Activated CD4-positive, alpha-beta T cell treated with anti-CD3 and anti-CD28 coated beads, Interleukin-2, Interleukin-6, amounts not matched to agents 100 ng/mL and 50 ng/mL, durations not matched to agents 16 hours and 8 hours (primary cell): ENCODE measurements around the gene FRG2C.
"Not testable (repeated sequence)": the region's sequence is repeated elsewhere in the genome, so short reads cannot be mapped to it uniquely, and the experiment has no call there.

ENCODE experiments used
- DNase-seq: peaks from one replicate; pipeline ENCODE4 v3.0.0-alpha.2; 2020

The FRG2C gene

DNA sequence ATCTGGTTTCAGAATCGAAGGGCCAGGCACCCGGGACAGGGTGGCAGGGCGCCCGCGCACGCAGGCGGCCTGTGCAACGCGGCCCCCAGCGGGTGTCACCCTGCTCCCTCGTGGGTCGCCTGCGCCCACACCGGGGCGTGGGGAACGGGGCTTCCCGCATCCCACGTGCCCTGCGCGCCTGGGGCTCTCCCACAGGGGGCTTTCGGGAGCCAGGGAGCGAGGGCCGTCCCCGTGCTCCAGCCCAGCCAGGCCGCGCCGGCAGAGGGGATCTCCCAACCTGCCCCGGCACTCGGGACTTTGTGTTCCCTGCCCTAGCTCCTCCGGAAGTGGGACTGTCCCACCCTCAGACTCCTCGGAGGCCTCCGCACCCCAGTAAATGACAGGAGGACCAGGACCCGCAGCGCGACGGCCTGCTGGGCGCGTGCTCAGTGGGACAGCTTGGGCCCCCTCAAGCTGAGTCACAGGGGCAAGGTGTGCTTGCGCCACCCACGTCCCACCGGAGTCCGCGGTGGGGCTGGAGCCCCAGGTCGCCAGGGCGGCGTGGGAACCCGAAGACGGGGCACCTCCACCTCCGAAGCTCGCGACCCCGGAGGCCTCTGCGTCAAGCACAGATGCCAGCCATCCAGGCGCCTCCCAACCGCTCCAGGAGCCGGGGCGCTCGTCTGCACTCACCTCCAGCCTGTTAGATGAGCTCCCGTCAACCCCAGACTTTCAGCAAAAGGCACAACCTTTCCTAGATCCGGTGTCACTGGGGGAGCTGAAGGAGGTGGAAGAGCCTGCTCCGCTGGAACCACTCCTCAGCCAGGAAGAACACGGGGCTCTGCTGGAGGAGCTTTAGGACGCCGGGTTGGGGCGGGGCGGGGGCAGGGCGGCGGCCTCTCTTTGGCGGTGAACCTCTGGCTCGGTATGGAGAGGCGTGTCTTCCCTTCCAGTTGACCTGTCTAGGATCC lies 5.5 kb downstream of the FRG2C start:
- DNase-seq, result not testable (repeated sequence)

DNA sequence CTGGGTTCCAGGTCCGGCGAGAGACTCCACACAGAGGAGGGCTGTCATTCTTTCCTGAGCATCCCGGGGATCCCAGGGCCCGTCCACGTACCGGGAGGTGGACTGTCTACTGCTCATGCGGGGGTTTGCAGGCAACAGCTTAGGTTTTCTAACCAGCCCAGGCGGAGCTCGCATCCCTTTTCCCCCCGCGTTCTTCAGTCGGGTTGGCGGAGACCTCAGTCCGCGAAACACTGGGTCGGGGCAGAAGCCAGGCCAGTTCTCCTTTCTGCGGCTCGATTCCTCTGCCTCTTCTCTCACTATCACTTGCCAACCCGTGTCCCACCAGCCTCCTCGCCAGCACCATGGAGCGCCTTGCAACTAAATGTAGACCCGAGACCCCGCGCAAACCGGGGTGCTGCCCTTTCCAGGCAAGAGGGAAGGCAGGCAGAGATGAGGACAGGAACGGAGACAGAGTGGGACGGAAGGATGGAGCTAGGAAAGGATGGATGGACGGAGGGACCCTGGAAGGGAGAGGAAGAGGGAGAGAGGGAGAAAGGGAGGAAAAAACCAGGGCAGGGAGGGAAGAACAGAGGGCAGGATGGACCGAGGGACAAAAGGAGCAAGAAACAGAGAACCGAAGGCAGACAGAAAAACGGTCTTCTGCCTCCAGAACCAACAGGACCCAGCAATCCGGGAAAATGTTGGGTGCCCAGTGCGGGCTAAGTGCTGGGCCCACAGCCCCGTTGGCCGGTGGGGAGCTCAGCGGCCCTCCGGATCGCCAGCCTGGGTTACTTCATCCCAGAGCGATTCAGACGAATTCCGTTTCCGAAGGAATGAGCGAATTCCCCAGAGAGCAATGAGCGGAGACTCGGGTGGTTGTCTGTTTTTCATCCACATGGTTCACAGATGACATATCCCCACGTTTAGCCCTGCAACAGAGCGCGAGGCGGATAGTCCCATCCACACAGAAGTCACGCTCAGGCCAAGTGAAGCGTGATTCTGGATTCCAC lies 6.5 kb downstream of the FRG2C start:
- DNase-seq, result not testable (repeated sequence)

DNA sequence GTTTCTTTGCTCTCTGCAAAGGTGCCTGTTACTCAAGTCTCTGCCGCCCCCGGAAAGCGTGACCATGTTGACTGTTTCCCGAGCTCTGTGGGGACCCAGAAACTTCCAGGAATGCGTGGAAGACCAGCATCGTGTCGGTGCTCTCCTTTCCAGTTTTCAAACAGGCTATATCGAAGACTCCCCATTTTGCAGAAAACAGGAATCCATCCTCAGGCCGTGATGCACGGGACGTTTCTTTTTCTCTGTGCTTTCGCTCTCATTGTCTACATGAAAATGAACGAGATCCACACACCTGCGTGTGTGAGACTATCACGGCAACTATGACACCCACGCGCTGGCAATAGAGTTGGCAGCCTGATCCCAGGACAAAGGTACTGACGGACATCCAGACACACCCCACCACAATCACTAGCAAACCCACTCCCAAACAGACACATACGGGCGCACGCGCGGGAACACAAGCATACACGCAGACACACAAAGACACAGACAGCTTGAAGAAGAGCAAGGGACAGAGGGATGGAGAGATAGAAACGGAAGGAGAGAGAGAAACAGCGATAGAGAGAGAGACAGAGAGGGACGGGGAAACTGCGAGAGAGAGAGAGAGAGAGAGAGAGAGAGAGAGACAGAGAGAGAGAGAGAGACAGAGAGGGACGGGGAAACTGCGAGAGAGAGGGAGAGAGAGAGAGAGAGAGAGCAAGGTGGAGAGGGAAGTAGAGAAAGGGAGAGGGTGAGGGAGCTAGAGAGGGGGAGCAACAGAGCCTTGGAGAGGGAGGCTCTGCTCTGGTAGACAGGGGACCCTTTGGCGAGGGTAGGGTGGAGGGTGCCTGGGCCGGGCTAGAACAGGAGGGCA lies 7.4 kb downstream of the FRG2C start:
- DNase-seq, result not testable (repeated sequence)

DNA sequence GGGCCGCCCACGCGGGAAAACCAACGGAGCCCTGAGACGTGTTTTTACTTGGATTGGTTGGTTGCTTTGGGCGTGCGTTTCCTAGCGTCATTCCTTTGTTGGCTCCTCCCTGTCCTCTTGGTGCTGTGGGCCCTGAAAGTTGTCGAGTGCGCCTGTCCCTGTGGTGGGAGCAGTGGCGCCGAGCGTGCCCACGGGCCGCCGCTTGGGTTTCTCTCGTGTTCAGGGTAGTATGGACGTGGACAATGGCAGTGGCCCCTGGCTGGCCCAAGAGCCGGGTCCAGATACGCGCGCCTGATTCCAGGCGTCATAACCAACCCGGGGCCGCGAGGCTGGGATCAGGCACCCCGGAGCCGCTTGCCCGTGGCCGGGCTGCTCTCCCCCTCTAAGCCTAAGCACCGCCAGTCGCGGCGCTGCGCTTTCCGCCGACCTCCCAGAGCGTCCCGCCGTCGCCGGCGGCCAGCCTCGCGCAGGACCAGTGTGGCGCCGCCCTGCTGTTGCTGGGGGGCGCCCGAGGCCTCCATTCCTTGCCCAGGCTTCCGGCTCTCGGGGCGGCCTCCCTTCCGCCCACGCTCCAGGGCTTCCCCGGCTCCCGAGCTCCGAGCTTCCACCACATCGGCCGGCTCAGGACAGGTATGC lies 8.1 kb downstream of the FRG2C start:
- DNase-seq, result not testable (repeated sequence)

DNA sequence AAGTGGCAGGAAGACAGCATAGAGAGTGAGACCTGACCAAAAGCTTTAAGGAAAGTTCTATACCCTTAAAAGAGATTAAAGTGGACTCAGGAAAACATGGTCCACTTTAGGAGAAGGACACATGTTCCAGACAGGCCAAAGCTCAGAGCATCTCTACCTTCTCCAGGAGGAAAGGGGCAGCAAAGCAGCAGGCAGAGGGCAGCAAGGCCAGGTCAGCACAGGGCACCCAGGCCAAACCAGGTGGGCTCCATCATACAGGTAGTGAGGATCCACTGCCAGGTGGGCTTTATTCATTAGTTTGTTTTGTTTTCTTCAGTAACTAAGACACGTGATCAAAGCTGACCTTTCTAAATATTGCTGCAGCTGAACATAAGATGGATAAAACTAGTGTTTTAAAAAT lies 19.8 kb downstream of the FRG2C start:
- not testable (repeated sequence) for DNase-seq

DNA sequence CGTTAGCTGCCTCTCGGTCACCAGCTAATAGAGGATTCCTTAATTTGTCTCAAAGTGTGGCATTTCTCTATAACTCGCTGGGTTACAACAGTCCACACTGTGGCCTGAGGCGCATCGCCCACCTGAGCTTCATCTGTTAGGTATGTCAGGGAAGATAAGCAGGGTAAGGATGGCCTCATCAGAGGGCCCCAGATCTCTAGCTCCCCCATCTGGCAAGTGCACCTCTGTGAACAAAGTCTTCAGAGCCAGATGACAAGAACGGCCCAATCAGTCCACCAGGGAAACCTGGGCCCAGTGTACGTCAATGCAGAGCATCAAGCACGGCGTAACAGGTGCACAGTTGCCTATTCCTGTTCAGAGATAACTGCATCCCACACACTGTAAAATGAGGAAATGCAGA lies 23.2 kb downstream of the FRG2C start:
- DNase-seq, result no peak

DNA sequence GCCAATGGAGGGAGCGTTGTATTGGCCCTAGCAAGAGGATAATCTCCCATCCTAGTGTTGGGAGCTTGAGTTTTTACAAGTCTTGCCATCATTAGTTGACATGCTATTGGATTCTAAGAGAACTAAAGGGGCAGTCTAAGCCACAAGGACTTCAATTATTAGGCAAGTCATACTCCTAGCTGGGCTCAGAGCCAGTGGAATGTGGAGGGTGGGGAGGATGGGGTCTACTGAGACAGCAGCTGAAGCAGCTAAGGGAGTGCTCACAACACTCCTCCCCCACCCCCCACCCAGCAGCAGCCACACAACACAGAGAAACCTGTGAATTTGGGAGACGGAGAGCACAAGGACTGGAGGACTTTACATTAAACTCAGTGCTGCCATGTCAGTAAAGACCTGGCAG lies 27.9 kb downstream of the FRG2C start:
- no peak for DNase-seq
